IMR-90 (cell line): Measurements from ENCODE around the gene PRKN. TPM values are rescaled to one million over a fixed set of nuclear protein-coding genes. Genes with fewer than 3 reads are reported as not detected.

Source experiments
- ATAC-seq: fragments of 200-7000 bp; cut with Tn5 transposase; 2 replicates; pipeline ENCODE4 v1.9.1; 2020; ENCODE audit warnings: low read depth, mild to moderate bottlenecking, moderate library complexity
- BruUV-seq: library from RNA; stranded (reverse); fragments of 400-500 nt; replicated peaks from 2 replicates; lab custom pipeline; 2021; lab: Mats Ljungman, UMichigan
- CTCF ChIA-PET: fragments of 300-600 bp; formaldehyde crosslinking; extraction: SDS; loops from one replicate; lab custom pipeline; 2021; ENCODE audit warnings: antibody characterized with exemption; lab: Yijun Ruan, JAX
- POLR2A ChIA-PET: fragments of 300-600 bp; sonication (Branson Sonifier 250); formaldehyde crosslinking; loops from one replicate; lab custom pipeline; 2022; ENCODE audit warnings: antibody characterized with exemption; ENCODE audit not compliant: unreplicated experiment; lab: Charles Lee
- DNase-seq: peaks from one replicate; pipeline ENCODE4 v3.0.0; 2013
- H2AFZ ChIP-seq: replicated peaks from 2 replicates; pipeline ENCODE3; 2013; ENCODE audit warnings: low read length, mild to moderate bottlenecking; ENCODE audit not compliant: poor library complexity
- H2AK5ac ChIP-seq: 2 replicates; pipeline ENCODE4 v1.6.1; 2013; ENCODE audit warnings: low read depth, low read length, inconsistent platforms
- H2AK9ac ChIP-seq: replicated peaks from 2 replicates; pipeline ENCODE3; 2013; ENCODE audit warnings: mild to moderate bottlenecking, low read depth, low read length, moderate library complexity; ENCODE audit not compliant: poor library complexity
- H2BK120ac ChIP-seq: 2 replicates; pipeline ENCODE4 v1.6.1; 2013; ENCODE audit warnings: low read depth, low read length, inconsistent platforms
- H2BK15ac ChIP-seq: 3 replicates; pipeline ENCODE4 v1.6.1; 2013; ENCODE audit warnings: low read depth, low read length, inconsistent platforms
- H2BK20ac ChIP-seq: 2 replicates; pipeline ENCODE4 v1.6.1; 2013; ENCODE audit warnings: low read depth, mild to moderate bottlenecking, inconsistent platforms, low read length, moderate library complexity
- H2BK5ac ChIP-seq: 2 replicates; pipeline ENCODE4 v1.6.1; 2013; ENCODE audit warnings: mild to moderate bottlenecking, low read depth, low read length, inconsistent platforms; ENCODE audit not compliant: poor library complexity, severe bottlenecking
- H3K14ac ChIP-seq: replicated peaks from 2 replicates; pipeline ENCODE4 v1.6.1; 2013; ENCODE audit warnings: low read depth, low read length, inconsistent platforms
- H3K18ac ChIP-seq: 2 replicates; pipeline ENCODE4 v1.6.1; 2013; ENCODE audit warnings: low read depth, low read length, control low read depth
- H3K23ac ChIP-seq: 2 replicates; pipeline ENCODE4 v1.6.1; 2013; ENCODE audit warnings: low read depth, low read length, inconsistent platforms
- H3K27ac ChIP-seq: 2 replicates; pipeline ENCODE4 v1.5.1; 2013; ENCODE audit warnings: mild to moderate bottlenecking, control low read depth, low read length; ENCODE audit not compliant: insufficient read depth
- H3K27me3 ChIP-seq: 2 replicates; pipeline ENCODE4 v1.6.1; 2013; ENCODE audit warnings: low read length; ENCODE audit not compliant: control insufficient read depth, insufficient read depth
- H3K36me3 ChIP-seq: 2 replicates; pipeline ENCODE4 v1.6.1; 2013; ENCODE audit warnings: low read length, mixed read lengths; ENCODE audit not compliant: control insufficient read depth, insufficient read depth
- H3K4ac ChIP-seq: 2 replicates; pipeline ENCODE4 v1.6.1; 2013; ENCODE audit warnings: low read depth, low read length, inconsistent platforms
- H3K4me1 ChIP-seq: 2 replicates; pipeline ENCODE4 v1.6.1; 2013; ENCODE audit warnings: low read length, mixed read lengths; ENCODE audit not compliant: control insufficient read depth, insufficient read depth
- H3K4me2 ChIP-seq: 2 replicates; pipeline ENCODE4 v1.6.1; 2013; ENCODE audit warnings: low read depth, mild to moderate bottlenecking, control low read depth, low read length, moderate library complexity
- H3K4me3 ChIP-seq: 2 replicates; pipeline ENCODE4 v1.5.1; 2013; ENCODE audit warnings: low read depth, mild to moderate bottlenecking, control low read depth, low read length, moderate library complexity; ENCODE audit not compliant: insufficient read depth
- H3K56ac ChIP-seq: 2 replicates; pipeline ENCODE4 v1.6.1; 2013; ENCODE audit warnings: low read length, inconsistent platforms; ENCODE audit not compliant: insufficient read depth; ENCODE audit errors: extremely low read depth
- H3K79me1 ChIP-seq, 2 experiments: 2 replicates each; pipeline ENCODE4 v1.6.1; 2013; ENCODE audit warnings: low read length in 2 of 2, inconsistent platforms in 1 of 2, low read depth in 1 of 2
- H3K9ac ChIP-seq: 2 replicates; pipeline ENCODE4 v1.6.1; 2013; ENCODE audit warnings: low read depth, low read length, control low read depth
- H3K9me1 ChIP-seq: 2 replicates; pipeline ENCODE4 v1.6.1; 2013; ENCODE audit warnings: low read length, inconsistent platforms; ENCODE audit not compliant: insufficient read depth
- H3K9me3 ChIP-seq: 2 replicates; pipeline ENCODE4 v1.6.1; 2013; ENCODE audit warnings: low read length; ENCODE audit not compliant: control insufficient read depth, insufficient read depth
- H4K20me1 ChIP-seq: 2 replicates; pipeline ENCODE4 v1.6.1; 2013; ENCODE audit warnings: low read length, inconsistent platforms; ENCODE audit not compliant: insufficient read depth
- H4K5ac ChIP-seq: 2 replicates; pipeline ENCODE4 v1.6.1; 2013; ENCODE audit warnings: mild to moderate bottlenecking, low read depth, low read length, control low read depth
- H4K8ac ChIP-seq, 2 experiments: 2 replicates each; pipeline ENCODE4 v1.6.1; 2013; ENCODE audit warnings: low read depth in 2 of 2, low read length in 2 of 2, control low read depth in 1 of 2, inconsistent platforms in 1 of 2
- H4K91ac ChIP-seq: 2 replicates; pipeline ENCODE4 v1.6.1; 2013; ENCODE audit warnings: low read depth, low read length, inconsistent platforms; ENCODE audit not compliant: insufficient read depth
- CEBPB ChIP-seq: IDR thresholded peaks from 2 replicates; pipeline ENCODE4 v1.6.1; 2012; ENCODE audit warnings: low read depth, low read length, improper control_type of control experiment
- MAZ ChIP-seq: IDR thresholded peaks from 2 replicates; pipeline ENCODE4 v1.6.1; 2012; ENCODE audit warnings: low read depth, mild to moderate bottlenecking, low read length, improper control_type of control experiment, moderate library complexity, borderline replicate concordance
- RAD21 ChIP-seq: IDR thresholded peaks from 2 replicates; pipeline ENCODE4 v1.6.1; 2012; ENCODE audit warnings: low read length, improper control_type of control experiment
- WGBS, 2 experiments: methylation state at CpG; one replicate each; pipeline versions ENCODE4 v1.1.5 to v1.1.7; 2013; ENCODE audit warnings: missing lambda C conversion rate in 2 of 2; ENCODE audit not compliant: insufficient read length in 1 of 2; ENCODE audit errors: extremely low coverage in 2 of 2; 5-methylcytosine and 5-hydroxymethylcytosine counted together
- dilution Hi-C: fragments of 300-500 bp; cut with HindIII; formaldehyde crosslinking; loops from one replicate; pipeline ENCODE4 v1.14.3; 2018; ENCODE audit warnings: low sequenced_read_pairs; ENCODE audit not compliant: unreplicated experiment
- in situ Hi-C: fragments of 300-500 bp; cut with MboI; formaldehyde crosslinking; loops from 3 replicates; pipeline ENCODE4 v1.14.3; 2019; ENCODE audit warnings: low sequenced_read_pairs, inconsistent platforms, mixed read lengths
- intact Hi-C: fragments of 100-400 bp; cut with micrococcal nuclease; formaldehyde crosslinking; loops from 2 replicates; pipeline ENCODE4 v1.10.0; 2022
- polyA plus RNA-seq, 3 experiments: library from polyadenylated mRNA; depleted of rRNA; stranded (reverse); fragments of >200 nt; gene quantifications; 2 replicates each; pipeline ENCODE4 v1.2.3, GENCODE V29; 2012; ENCODE audit warnings: low replicate concordance in 1 of 3
- total RNA-seq: library from RNA; depleted of rRNA; stranded (reverse); fragments of >200 nt; gene quantifications from 2 replicates; pipeline ENCODE4 v1.2.3, GENCODE V29; 2012

PRKN gene
- total and polyA plus RNA-seq, 2 of the 4 experiments (the other 2 are of a cell fraction): 0.15 to 0.18 TPM

GRCh38 chr6:162649271-162649670 is 78.3 kb downstream of the PRKN start:
- TF ChIP-seq MAZ: no peak
- no peak for TF ChIP-seq CEBPB
- TF ChIP-seq RAD21: no peak
- Histone ChIP-seq H3K27me3 (no peaks in the 10 kb centered on the region), H3K23ac (no peak overlapping the region), H2AFZ (no peak overlapping the region), H3K14ac (no peak overlapping the region), H4K20me1 (no peaks in the 10 kb centered on the region), H3K56ac (no peak overlapping the region), H3K27ac (no peak overlapping the region), H2BK15ac (no peak overlapping the region), H3K9me3 (peaks cover 2% of the 10 kb centered on the region), H3K36me3 (no peaks in the 10 kb centered on the region), H3K18ac (no peak overlapping the region), H2AK5ac (no peak overlapping the region), H3K9me1 (no peaks in the 10 kb centered on the region), H2AK9ac (no peak overlapping the region), H2BK120ac (no peak overlapping the region), H3K9ac (no peak overlapping the region), H3K4ac (no peak overlapping the region), H3K4me1 (no peaks in the 10 kb centered on the region), H2BK5ac (no peak overlapping the region), H3K4me3 (no peak overlapping the region), H4K91ac (no peak overlapping the region), H2BK20ac (no peak overlapping the region), H4K8ac (no peak overlapping the region), H3K4me2 (no peak overlapping the region), H4K5ac (no peak overlapping the region), H3K79me1 (no peaks in the 10 kb centered on the region)
- intact Hi-C loops (no loop called here), dilution Hi-C loops (no loop called here), in situ Hi-C loops (no loop called here)
- ChIA-PET POLR2A (no interaction called here), CTCF (no interaction called here)
- DNase-seq: no peak
- BruUV-seq: no TSS peak
- no CpG with 5 or more reads among the region's 3 CpGs for WGBS, 2 experiments
- ATAC-seq: no peak
